HepG2 (cell line): ENCODE results near the gene XRCC3. TPM values are rescaled to one million over a fixed set of nuclear protein-coding genes. Genes with fewer than 3 reads are reported as not detected.

Experiments
- ATAC-seq: fragments of 200-7000 bp; cut with Tn5 transposase; 3 replicates; pipeline ENCODE4 v1.9.1; 2020; ENCODE audit warnings: mild to moderate bottlenecking, moderate library complexity
- BruUV-seq: library from RNA; stranded (reverse); fragments of 400-500 nt; replicated peaks from 2 replicates; lab custom pipeline; 2021; lab: Mats Ljungman, UMichigan
- CTCF ChIA-PET: fragments of 300-600 bp; formaldehyde crosslinking; extraction: SDS; loops from one replicate; lab custom pipeline; 2021; ENCODE audit warnings: low total read pairs, inconsistent platforms, low intra/inter-chr PET ratio; lab: Yijun Ruan, JAX
- POLR2A ChIA-PET: fragments of 350-600 bp; sonication (Branson Sonifier 250); formaldehyde crosslinking; loops from one replicate; lab custom pipeline; 2020; ENCODE audit warnings: antibody characterized with exemption, inconsistent platforms; lab: Yijun Ruan, JAX
- DNase-seq: peaks from one replicate; pipeline ENCODE4 v3.0.0-alpha.2; 2015; ENCODE audit warnings: low spot score
- FAIRE-seq: peaks from 3 replicates; lab custom pipeline; 2011; peaks lifted over from hg19 to GRCh38; lab: Jason Lieb, UNC
- H2AFZ ChIP-seq: one replicate; pipeline ENCODE4 v1.6.1; 2011; ENCODE audit warnings: low read length, inconsistent platforms
- H3K27ac ChIP-seq: fragments of 300-600 bp; 3 replicates; pipeline ENCODE4 v1.8.0; 2011; ENCODE audit warnings: mixed run types, mild to moderate bottlenecking, mixed read lengths, low read length, inconsistent platforms; ENCODE audit not compliant: insufficient read depth; ENCODE audit errors: extremely low read length
- H3K27me3 ChIP-seq, 2 experiments: fragments of 200-600 bp in 1 of 2; 2 replicates in 1 of 2; 3 replicates in 1 of 2; pipeline versions ENCODE4 v1.6.0 to v1.8.0; 2011; ENCODE audit warnings: low read length in 2 of 2, mild to moderate bottlenecking in 2 of 2, moderate library complexity in 2 of 2, inconsistent platforms in 1 of 2; ENCODE audit not compliant: insufficient read depth in 2 of 2, control insufficient read depth in 1 of 2
- H3K36me3 ChIP-seq, 2 experiments: fragments of 200-600 bp in 1 of 2; replicated peaks in 1 of 2; 2 replicates in 1 of 2; 3 replicates in 1 of 2; pipeline versions ENCODE4 v1.5.1 to v1.8.0; 2011; ENCODE audit warnings: low read length in 2 of 2, inconsistent platforms in 1 of 2; ENCODE audit not compliant: insufficient read depth in 2 of 2, control insufficient read depth in 1 of 2
- H3K4me1 ChIP-seq: 2 replicates; pipeline ENCODE4 v1.5.1; 2012; ENCODE audit warnings: low read length, inconsistent platforms; ENCODE audit not compliant: insufficient read depth
- H3K4me2 ChIP-seq: 2 replicates; pipeline ENCODE4 v1.6.0; 2011; ENCODE audit warnings: low read depth, low read length, inconsistent platforms
- H3K4me3 ChIP-seq, 3 experiments: fragments of 200-600 bp in 1 of 3; sonication (generic), shearing (Covaris generic) in 1 of 3; replicated peaks in 1 of 3; 2 replicates each; pipeline ENCODE4 v1.5.1; 2011 to 2016; ENCODE audit warnings: low read length in 3 of 3, inconsistent platforms in 2 of 3, low read depth in 2 of 3, mild to moderate bottlenecking in 2 of 3, control low read depth in 1 of 3, mixed read lengths in 1 of 3; ENCODE audit not compliant: insufficient read depth in 1 of 3
- H3K79me2 ChIP-seq: one replicate; pipeline ENCODE4 v1.6.1; 2011; ENCODE audit warnings: low read length, inconsistent platforms; ENCODE audit not compliant: insufficient read depth
- H3K9ac ChIP-seq: 2 replicates; pipeline ENCODE4 v1.6.0; 2011; ENCODE audit warnings: mild to moderate bottlenecking, low read depth, low read length, inconsistent platforms; ENCODE audit not compliant: insufficient read depth
- H3K9me3 ChIP-seq: 2 replicates; pipeline ENCODE4 v1.5.1; 2012; ENCODE audit warnings: mild to moderate bottlenecking, low read length
- H4K20me1 ChIP-seq: 2 replicates; pipeline ENCODE4 v1.6.0; 2011; ENCODE audit warnings: inconsistent platforms, mild to moderate bottlenecking, low read length, moderate library complexity; ENCODE audit not compliant: insufficient read depth
- HNF4G ChIP-seq, 2 experiments: sonication (generic) in 1 of 2; formaldehyde crosslinking in 1 of 2; IDR thresholded peaks; 2 replicates each; pipeline versions ENCODE4 v1.4.0 to v1.6.1; 2011 to 2020; ENCODE audit warnings: borderline replicate concordance in 2 of 2, low read depth in 2 of 2, mild to moderate bottlenecking in 2 of 2, low read length in 1 of 2, missing genetic modification reagents in 1 of 2, moderate library complexity in 1 of 2
- NFKBIZ ChIP-seq: IDR thresholded peaks from 2 replicates; pipeline ENCODE4 v1.6.1; 2018; ENCODE audit warnings: missing genetic modification reagents, missing compliant biosample characterization
- SALL2 ChIP-seq: sonication (generic); formaldehyde crosslinking; IDR thresholded peaks from 2 replicates; pipeline ENCODE4 v1.8.1; 2023; ENCODE audit warnings: mild to moderate bottlenecking, missing genetic modification reagents, inconsistent platforms
- SKI ChIP-seq: fragments of 450-650 bp; IDR thresholded peaks from one replicate; pipeline ENCODE4 v1.6.1; 2018; ENCODE audit warnings: mild to moderate bottlenecking; ENCODE audit not compliant: partially characterized antibody
- SP1 ChIP-seq, 2 experiments: fragments of 450-650 bp in 1 of 2; sonication (generic) in 1 of 2; formaldehyde crosslinking in 1 of 2; IDR thresholded peaks; 2 replicates each; pipeline versions ENCODE4 v1.4.0 to v1.6.1; 2016 to 2020; ENCODE audit warnings: missing genetic modification reagents in 1 of 2
- THAP11 ChIP-seq: IDR thresholded peaks from 2 replicates; pipeline ENCODE4 v1.6.1; 2016; ENCODE audit warnings: missing biosample characterization, missing genetic modification reagents
- ZBTB4 ChIP-seq: sonication (generic); formaldehyde crosslinking; IDR thresholded peaks from 2 replicates; pipeline ENCODE4 v1.4.0; 2020; ENCODE audit warnings: missing genetic modification reagents, mild to moderate bottlenecking, borderline replicate concordance
- ZNF616 ChIP-seq: sonication (generic); formaldehyde crosslinking; IDR thresholded peaks from 2 replicates; pipeline ENCODE4 v1.5.0; 2020; ENCODE audit warnings: low read depth, mild to moderate bottlenecking, missing genetic modification reagents
- WGBS: methylation state at CpG from one replicate; pipeline ENCODE4 v1.1.6; 2017; ENCODE audit warnings: low lambda C conversion rate; 5-methylcytosine and 5-hydroxymethylcytosine counted together
- in situ Hi-C: cut with HindIII; loops from 2 replicates; pipeline ENCODE4 v1.10.0; 2017; ENCODE audit warnings: low pct_unique_long_range_greater_than_20kb; ENCODE audit not compliant: extremely low pct_ligation_motif_present
- intact Hi-C: fragments of 100-400 bp; cut with micrococcal nuclease; formaldehyde crosslinking; loops from one replicate; pipeline ENCODE4 v1.10.0; 2022; ENCODE audit not compliant: unreplicated experiment
- polyA plus RNA-seq, 8 experiments: library from polyadenylated mRNA; depleted of rRNA in 3 of 8; stranded (reverse) in 7 of 8; unstranded in 1 of 8; fragments of >200 nt; fragmentation: Illumina TruSeq in 4 of 8; extraction: Trizol in 4 of 8; gene quantifications; 2 replicates each; pipeline versions ENCODE4 v1.2.1 to v1.2.3, GENCODE V29; 2011 to 2016; ENCODE audit warnings: low read depth in 4 of 8, missing spikeins in 1 of 8, mixed read lengths in 1 of 8; ENCODE audit not compliant: insufficient read depth in 1 of 8
- total RNA-seq, 5 experiments: library from RNA; depleted of rRNA; stranded (reverse); fragments of >200 nt; fragmentation: Illumina TruSeq; extraction: Trizol; gene quantifications; 2 replicates each; pipeline ENCODE4 v1.2.3, GENCODE V29; 2016; ENCODE audit warnings: low read depth in 1 of 5
- TF ChIP-seq, protein P1 (sequence below): IDR thresholded peaks from 2 replicates; pipeline ENCODE4 v1.6.1; 2016; ENCODE audit warnings: mild to moderate bottlenecking
- TF ChIP-seq, protein P2 (sequence below): sonication (generic); formaldehyde crosslinking; IDR thresholded peaks from 2 replicates; pipeline ENCODE4 v1.5.0; 2020; ENCODE audit warnings: mild to moderate bottlenecking, missing genetic modification reagents

Gene XRCC3
- total and polyA plus RNA-seq, 2 of the 13 experiments (the other 11 are each of a cell fraction or from before 2014, with no cell fraction given) = 5.4 to 25.8 TPM

DNA sequence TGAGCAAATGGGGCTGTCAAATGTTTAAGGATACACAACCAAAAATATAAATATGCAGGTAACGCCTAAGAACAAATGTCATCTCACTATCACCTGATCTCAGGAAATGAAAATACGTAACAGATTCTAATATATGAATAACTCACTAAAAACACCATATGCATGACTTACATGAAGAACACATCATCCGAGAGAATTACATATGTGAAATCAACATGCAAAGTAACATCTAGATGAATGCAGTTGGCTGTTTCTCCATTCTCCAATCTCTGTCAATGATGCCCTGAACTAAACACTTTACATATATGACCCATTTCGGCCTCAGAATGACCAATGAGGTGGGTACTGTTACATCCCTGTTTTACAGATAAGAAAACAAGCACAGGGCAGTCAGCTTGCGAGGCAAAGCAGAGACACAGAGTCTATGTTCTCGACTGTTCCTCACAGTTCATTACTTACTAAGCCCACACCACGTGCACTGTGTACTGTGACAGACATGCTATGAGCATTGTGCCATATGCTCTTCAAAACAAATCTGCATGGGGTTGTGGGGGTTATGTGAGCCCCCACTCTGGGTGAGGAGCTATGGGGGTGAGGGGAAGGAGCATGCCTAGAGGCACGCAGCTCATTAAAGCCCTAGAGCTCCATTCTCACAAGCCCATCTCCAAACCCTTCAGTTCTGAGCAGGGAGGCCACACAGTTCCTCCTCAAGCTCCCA lies 43.0 kb upstream of the XRCC3 start (continued):
- TF ChIP-seq, protein P1, sequence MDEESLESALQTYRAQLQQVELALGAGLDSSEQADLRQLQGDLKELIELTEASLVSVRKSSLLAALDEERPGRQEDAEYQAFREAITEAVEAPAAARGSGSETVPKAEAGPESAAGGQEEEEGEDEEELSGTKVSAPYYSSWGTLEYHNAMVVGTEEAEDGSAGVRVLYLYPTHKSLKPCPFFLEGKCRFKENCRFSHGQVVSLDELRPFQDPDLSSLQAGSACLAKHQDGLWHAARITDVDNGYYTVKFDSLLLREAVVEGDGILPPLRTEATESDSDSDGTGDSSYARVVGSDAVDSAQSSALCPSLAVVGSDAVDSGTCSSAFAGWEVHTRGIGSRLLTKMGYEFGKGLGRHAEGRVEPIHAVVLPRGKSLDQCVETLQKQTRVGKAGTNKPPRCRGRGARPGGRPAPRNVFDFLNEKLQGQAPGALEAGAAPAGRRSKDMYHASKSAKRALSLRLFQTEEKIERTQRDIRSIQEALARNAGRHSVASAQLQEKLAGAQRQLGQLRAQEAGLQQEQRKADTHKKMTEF (CRISPR knock-in tag) = no peak
- TF ChIP-seq THAP11 (CRISPR knock-in tag) = no peak
- TF ChIP-seq SALL2 (CRISPR knock-in tag) = no peak
- TF ChIP-seq, protein P2, sequence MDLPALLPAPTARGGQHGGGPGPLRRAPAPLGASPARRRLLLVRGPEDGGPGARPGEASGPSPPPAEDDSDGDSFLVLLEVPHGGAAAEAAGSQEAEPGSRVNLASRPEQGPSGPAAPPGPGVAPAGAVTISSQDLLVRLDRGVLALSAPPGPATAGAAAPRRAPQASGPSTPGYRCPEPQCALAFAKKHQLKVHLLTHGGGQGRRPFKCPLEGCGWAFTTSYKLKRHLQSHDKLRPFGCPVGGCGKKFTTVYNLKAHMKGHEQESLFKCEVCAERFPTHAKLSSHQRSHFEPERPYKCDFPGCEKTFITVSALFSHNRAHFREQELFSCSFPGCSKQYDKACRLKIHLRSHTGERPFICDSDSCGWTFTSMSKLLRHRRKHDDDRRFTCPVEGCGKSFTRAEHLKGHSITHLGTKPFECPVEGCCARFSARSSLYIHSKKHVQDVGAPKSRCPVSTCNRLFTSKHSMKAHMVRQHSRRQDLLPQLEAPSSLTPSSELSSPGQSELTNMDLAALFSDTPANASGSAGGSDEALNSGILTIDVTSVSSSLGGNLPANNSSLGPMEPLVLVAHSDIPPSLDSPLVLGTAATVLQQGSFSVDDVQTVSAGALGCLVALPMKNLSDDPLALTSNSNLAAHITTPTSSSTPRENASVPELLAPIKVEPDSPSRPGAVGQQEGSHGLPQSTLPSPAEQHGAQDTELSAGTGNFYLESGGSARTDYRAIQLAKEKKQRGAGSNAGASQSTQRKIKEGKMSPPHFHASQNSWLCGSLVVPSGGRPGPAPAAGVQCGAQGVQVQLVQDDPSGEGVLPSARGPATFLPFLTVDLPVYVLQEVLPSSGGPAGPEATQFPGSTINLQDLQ (CRISPR knock-in tag) = no peak
- no peak for TF ChIP-seq SP1 (IDR thresholded peaks at IDR 0.05)
- no peak for TF ChIP-seq SP1 (CRISPR knock-in tag; IDR thresholded peaks at IDR 0.05)
- TF ChIP-seq HNF4G (IDR thresholded peaks at IDR 0.05; ENCODE audit: borderline replicate concordance, low read depth, low read length) = no peak
- TF ChIP-seq HNF4G (CRISPR knock-in tag; IDR thresholded peaks at IDR 0.05; ENCODE audit: borderline replicate concordance, low read depth) = no peak

DNA sequence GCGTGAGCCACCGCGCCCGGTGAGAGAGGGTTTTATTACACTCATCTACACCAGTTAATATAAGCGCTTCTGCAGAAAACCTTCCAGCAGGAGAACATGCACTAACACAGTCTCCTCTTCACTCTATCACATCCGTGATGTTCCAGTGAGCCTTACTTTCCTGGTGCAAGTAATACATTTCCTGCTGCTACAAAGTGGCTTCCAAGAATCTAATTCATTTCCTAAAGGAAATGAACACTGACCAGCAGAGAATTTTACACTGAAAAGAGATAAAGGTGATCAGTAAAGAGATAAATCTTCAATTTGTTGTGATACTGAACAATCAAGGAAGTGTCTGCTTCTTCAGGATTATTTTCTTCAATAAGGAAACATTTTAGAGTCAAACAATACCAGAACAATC lies 39.8 kb upstream of the XRCC3 start:
- intact Hi-C loops (no loop called here), in situ Hi-C loops (no loop called here)
- H3K79me2 ChIP-seq = no peaks in the 10 kb centered on the region
- no peak overlapping the region for H3K27ac ChIP-seq
- H3K36me3 ChIP-seq = peaks cover 1 to 16% of the 10 kb centered on the region in 2 experiments; a peak in 2 of 5 replicates
- no peaks in the 10 kb centered on the region for H3K27me3 ChIP-seq
- POLR2A ChIA-PET = no interaction called here
- CTCF ChIA-PET = no interaction called here
- DNase-seq (no peak), FAIRE-seq (no peak), ATAC-seq (no peak)
- no peak overlapping the region for H2AFZ ChIP-seq
- H3K4me1 ChIP-seq = no peaks in the 10 kb centered on the region
- over 99% methylated on average over 6 of the region's 6 CpGs for whole genome bisulfite sequencing
- H3K4me3 ChIP-seq = no peak overlapping the region
- H3K4me2 ChIP-seq = no peak overlapping the region
- BruUV-seq = no TSS peak
- TF ChIP-seq NFKBIZ (no peak), ZNF616 (no peak), ZBTB4 (no peak), SKI (no peak)
- no peaks in the 10 kb centered on the region for H3K9me3 ChIP-seq
- H4K20me1 ChIP-seq = no peaks in the 10 kb centered on the region
- H3K9ac ChIP-seq = no peak overlapping the region
